Mucosa of descending colon (tissue), 3 donors: Measurements from ENCODE around the gene MVB12B. TPM values are rescaled to one million over a fixed set of nuclear protein-coding genes. Genes with fewer than 3 reads are reported as not detected.
"Not testable (repeated sequence)": the region's sequence is repeated elsewhere in the genome, so short reads cannot be mapped to it uniquely, and the experiment has no call there.

Experiments used
- ATAC-seq: fragments of 200-7000 bp; cut with Tn5 transposase; one replicate; pipeline ENCODE4 v1.9.1; 2020; ENCODE audit warnings: mild to moderate bottlenecking, moderate library complexity
- DNase-seq, 3 donors: peaks; one replicate each; pipeline ENCODE4 v3.0.0-alpha.2; 2020
- H3K36me3 ChIP-seq: fragments of 200-600 bp; one replicate; pipeline ENCODE4 v1.8.0; 2021; ENCODE audit warnings: low read depth, mild to moderate bottlenecking
- H3K4me1 ChIP-seq: fragments of 200-600 bp; one replicate; pipeline ENCODE4 v1.8.0; 2021; ENCODE audit warnings: low read depth, mild to moderate bottlenecking
- H3K4me3 ChIP-seq: fragments of 200-600 bp; one replicate; pipeline ENCODE4 v1.8.0; 2021; ENCODE audit warnings: mild to moderate bottlenecking
- H3K9me3 ChIP-seq: fragments of 200-600 bp; one replicate; pipeline ENCODE4 v1.8.0; 2021; ENCODE audit warnings: mild to moderate bottlenecking
- intact Hi-C, 2 donors: fragments of 100-400 bp; cut with DNase I in 1 of 2; cut with micrococcal nuclease in 1 of 2; formaldehyde crosslinking; loops; one replicate each; pipeline versions ENCODE4 v1.11.0 to v1.11.1; 2022; cut with DNase I, micrococcal nuclease
- total RNA-seq, 3 donors: library from RNA; stranded (reverse); fragmentation: NEBNext Ultra II Directional in 2 of 3; extraction: Animal tissue kit (Norgen Biotek cat#: 25700) in 2 of 3; gene quantifications; one replicate each; pipeline versions ENCODE4 v1.2.1 to v1.2.4, GENCODE V29; 2021 to 2023
- TF ChIP-seq, protein P1 (sequence below): fragments of 200-600 bp; IDR thresholded peaks from one replicate; pipeline ENCODE4 v1.8.0; 2022; ENCODE audit warnings: antibody characterized with exemption, mild to moderate bottlenecking
- donor health status: DM: no; HTN: no; CAD: no; lungs with moderate emphysema.
- donor health status: DM: no; HTN: no; CAD: no.
- donor health status: DM: no; HTN: yes; CAD: no.

The MVB12B gene
- total RNA-seq, 3 donors from 2014 or later: 16.8 to 26.4 (median 21.6) TPM

DNA sequence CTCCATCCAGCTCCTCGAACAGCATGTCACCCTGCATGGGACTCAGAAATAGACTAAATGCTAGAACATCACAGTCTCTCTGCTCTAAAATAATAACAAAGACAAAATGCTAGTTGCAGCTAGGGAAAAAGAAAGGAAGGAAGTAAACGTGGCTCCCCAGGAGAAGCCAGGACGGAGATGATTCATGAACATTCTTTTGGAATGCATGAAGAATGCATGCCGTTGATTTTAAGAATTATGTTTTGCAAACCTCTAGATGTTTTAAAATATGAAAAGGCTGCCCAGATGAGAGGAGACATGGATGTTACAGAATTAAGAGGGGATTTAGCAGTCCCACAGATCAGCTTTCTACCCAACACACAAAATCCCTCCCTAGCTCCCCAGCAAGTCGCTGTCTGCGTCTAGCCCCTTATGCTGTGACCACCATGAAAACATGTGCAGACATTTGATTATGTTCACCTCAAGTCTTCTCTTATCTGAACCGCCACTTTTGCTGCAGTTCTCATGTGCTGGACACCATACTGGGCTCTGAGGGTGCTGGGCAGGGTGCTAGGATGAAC, 147.7 kb downstream of the MVB12B start:
- ATAC-seq (no peak), DNase-seq (no peak)
- intact Hi-C loops: no loop called here
- TF ChIP-seq, protein P1, sequence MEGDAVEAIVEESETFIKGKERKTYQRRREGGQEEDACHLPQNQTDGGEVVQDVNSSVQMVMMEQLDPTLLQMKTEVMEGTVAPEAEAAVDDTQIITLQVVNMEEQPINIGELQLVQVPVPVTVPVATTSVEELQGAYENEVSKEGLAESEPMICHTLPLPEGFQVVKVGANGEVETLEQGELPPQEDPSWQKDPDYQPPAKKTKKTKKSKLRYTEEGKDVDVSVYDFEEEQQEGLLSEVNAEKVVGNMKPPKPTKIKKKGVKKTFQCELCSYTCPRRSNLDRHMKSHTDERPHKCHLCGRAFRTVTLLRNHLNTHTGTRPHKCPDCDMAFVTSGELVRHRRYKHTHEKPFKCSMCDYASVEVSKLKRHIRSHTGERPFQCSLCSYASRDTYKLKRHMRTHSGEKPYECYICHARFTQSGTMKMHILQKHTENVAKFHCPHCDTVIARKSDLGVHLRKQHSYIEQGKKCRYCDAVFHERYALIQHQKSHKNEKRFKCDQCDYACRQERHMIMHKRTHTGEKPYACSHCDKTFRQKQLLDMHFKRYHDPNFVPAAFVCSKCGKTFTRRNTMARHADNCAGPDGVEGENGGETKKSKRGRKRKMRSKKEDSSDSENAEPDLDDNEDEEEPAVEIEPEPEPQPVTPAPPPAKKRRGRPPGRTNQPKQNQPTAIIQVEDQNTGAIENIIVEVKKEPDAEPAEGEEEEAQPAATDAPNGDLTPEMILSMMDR: no peak
- Histone ChIP-seq H3K4me1 (no peaks in the 10 kb centered on the region), H3K9me3 (no peaks in the 10 kb centered on the region), H3K4me3 (no peak overlapping the region), H3K36me3 (no peaks in the 10 kb centered on the region)

DNA sequence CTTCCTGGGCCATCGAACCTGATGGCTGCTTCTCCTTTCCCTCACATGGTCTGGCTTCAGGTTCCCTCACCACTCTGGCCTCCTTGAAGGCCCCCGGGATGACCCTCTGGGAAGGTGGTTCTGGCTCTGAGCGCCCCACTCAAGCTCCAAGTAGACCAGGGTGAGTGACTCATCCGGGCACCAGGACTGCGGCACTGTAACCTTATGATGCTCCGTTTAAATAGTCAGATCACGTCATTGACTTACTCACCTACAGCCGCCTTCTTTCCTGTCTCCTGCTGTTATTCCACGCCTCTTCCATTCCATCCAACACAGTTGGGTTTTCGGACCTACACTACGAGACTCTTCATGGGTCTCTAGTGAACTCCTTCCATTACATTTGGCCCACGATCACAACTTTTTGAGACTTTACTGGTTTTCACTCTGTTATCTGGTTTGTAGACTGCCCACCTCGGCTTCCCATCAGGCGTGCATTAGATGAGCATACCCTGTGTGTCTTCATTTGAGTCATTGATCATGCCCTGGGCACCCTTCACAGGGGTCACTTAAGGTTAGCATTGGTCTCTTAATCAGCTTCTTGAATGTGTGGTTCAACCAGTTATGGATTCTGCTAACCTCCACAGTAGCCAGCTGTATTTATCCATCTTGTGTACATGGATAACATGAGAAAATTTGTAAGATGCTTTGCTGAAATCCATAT, 148.3 kb downstream of the MVB12B start:
- H3K4me3 ChIP-seq: no peak overlapping the region
- no peak for ATAC-seq
- intact Hi-C loops: no loop called here
- H3K9me3 ChIP-seq: no peaks in the 10 kb centered on the region
- H3K4me1 ChIP-seq: no peaks in the 10 kb centered on the region
- TF ChIP-seq, protein P1: no peak
- H3K36me3 ChIP-seq: no peaks in the 10 kb centered on the region
- no peak for DNase-seq

DNA sequence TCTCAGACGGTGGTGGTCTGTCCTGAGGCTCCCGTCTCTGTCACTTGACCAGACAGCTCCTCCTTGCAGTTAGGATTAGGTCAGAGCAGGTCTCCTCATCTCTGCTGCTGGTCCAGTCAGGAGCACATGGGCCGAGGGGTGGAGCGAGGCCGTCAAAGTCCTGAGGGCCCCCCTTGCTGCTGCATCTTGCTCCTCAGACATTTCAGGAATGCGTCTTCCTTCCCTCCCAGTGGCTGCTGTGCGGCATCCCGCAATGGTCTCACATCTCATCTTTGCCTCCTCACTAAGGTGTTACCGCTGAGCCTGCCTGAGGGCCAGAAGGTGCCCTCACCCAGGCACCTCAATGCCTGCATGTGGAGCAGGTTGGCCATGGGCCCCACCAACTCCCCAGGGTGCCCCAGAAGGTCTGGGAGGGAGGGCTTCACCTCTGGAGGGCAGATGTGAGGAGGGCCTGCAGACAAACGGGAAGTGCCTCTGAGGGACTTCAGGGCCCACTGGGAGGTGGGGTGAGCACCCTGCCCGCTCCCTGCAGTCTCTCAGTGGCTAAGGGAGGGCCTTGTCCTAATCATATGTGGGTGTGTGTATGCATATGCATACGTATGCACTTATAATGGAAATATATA, 149.4 kb downstream of the MVB12B start:
- Histone ChIP-seq H3K4me1 (no peaks in the 10 kb centered on the region), H3K4me3 (no peak overlapping the region), H3K9me3 (no peaks in the 10 kb centered on the region), H3K36me3 (no peaks in the 10 kb centered on the region)
- TF ChIP-seq, protein P1: no peak
- DNase-seq (no peak), ATAC-seq (no peak)
- intact Hi-C loops: no loop called here

DNA sequence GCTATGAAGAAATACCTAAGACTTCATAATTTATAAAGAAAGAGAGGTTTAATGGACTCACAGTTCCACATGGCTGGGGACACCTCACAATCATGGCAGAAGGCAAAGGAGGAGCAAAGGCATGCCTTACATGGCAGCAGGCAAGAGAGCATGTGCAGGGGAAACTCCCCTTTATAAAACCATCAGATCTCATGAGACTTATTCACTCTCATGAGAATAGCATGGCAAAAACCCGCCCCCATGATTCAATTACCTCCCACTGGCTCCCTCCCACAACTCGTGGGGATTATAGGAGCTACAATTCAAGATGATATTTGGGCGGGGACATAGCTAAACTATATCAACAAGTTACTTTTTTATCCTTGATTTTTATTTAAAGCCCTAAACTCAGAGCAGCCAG, 150.8 kb downstream of the MVB12B start:
- ATAC-seq, H3K4me3 ChIP-seq, DNase-seq, H3K4me1 ChIP-seq, H3K9me3 ChIP-seq, intact Hi-C loops, H3K36me3 ChIP-seq: not testable (repeated sequence)

DNA sequence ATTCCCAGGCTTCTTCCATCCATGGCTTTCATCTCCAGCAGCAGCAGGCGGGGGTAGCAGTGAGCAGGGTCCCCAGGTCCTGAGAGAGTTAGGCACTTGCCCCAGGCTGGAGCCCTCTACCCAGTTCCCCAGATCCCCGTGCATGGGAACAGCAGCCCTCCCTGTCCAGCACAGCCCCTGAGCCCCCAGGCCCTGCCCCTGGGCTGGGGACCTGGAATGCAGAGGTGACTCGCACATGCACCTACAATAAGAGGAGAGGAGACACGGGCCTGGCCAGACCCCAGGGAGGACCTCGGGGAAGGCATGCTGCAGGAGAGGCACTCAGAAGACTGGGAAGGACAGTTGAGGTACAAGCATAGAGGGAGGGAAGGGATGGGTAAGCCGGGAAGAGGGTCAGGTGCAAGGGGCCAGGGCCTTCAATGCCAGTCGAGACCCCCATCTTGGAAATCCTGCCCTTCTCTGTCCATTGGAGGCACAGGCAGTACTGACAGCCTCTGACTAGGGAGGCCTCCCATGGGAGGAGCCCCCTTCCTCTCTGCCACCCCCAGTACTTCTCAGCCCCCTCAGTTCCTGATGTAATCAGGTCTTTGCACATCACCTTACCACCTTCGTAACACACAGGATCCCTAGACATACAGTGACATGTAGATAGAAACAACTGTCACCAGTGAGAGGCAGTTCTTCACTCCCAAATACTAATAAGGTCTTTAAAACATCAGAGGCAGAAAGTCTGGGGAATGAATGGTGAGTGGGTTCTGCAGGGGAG, 151.8 kb downstream of the MVB12B start:
- intact Hi-C loops: no loop called here
- H3K4me1 ChIP-seq: no peaks in the 10 kb centered on the region
- no peaks in the 10 kb centered on the region for H3K36me3 ChIP-seq

More for the DNA sequence above, 151.8 kb downstream of the MVB12B start:
- ATAC-seq (no peak), DNase-seq (no peak)
- TF ChIP-seq, protein P1: no peak
- Histone ChIP-seq H3K9me3 (no peaks in the 10 kb centered on the region), H3K4me3 (no peak overlapping the region)
